Neural progenitor cell (in vitro differentiated cells): ENCODE results near the gene C1orf226.

Source experiments
- EZH2 ChIP-seq: fragments of 200-600 bp; sonication (generic); IDR thresholded peaks from 2 replicates; pipeline ENCODE4 v1.6.1; 2017; ENCODE audit warnings: antibody characterized with exemption, mild to moderate bottlenecking, moderate library complexity
- EZH2phosphoT487 ChIP-seq: fragments of 200-600 bp; sonication (generic); IDR thresholded peaks from 2 replicates; pipeline ENCODE4 v1.6.1; 2017; ENCODE audit warnings: antibody characterized with exemption
- TF ChIP-seq, protein P1 (sequence below): fragments of 200-600 bp; sonication (generic); IDR thresholded peaks from 2 replicates; pipeline ENCODE4 v1.5.1; 2017; ENCODE audit warnings: antibody characterized with exemption, mild to moderate bottlenecking

DNA sequence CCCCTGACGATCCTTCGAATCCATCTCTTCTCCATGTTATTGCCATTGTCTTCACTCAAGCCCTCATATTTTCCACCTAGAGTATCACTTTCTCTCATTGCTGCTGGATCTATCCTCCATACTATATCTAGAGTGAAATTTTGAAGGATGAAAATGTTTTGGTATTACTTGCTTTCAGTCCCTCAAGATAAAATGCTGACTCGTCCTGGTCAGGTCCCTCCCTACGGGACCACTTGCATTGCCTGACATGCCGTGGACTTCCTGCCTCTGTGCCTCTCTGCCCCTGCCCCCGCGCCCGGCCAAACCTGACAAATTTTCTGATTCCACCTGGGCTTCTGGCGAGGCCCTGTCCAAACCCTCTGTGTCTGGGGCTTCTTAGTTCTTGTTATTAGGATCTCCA, 28.4 kb upstream of the C1orf226 start:
- TF ChIP-seq EZH2, result no peak
- TF ChIP-seq EZH2phosphoT487, result no peak
- TF ChIP-seq, protein P1, sequence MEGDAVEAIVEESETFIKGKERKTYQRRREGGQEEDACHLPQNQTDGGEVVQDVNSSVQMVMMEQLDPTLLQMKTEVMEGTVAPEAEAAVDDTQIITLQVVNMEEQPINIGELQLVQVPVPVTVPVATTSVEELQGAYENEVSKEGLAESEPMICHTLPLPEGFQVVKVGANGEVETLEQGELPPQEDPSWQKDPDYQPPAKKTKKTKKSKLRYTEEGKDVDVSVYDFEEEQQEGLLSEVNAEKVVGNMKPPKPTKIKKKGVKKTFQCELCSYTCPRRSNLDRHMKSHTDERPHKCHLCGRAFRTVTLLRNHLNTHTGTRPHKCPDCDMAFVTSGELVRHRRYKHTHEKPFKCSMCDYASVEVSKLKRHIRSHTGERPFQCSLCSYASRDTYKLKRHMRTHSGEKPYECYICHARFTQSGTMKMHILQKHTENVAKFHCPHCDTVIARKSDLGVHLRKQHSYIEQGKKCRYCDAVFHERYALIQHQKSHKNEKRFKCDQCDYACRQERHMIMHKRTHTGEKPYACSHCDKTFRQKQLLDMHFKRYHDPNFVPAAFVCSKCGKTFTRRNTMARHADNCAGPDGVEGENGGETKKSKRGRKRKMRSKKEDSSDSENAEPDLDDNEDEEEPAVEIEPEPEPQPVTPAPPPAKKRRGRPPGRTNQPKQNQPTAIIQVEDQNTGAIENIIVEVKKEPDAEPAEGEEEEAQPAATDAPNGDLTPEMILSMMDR, result no peak
